SK-N-SH treated with all-trans-retinoic acid at 6 μM for 48 hours (cell line): ENCODE data around the gene UCKL1.

ENCODE experiments used
- TCF4 ChIP-seq: fragments of 250-450 bp; sonication (Bioruptor Pico); IDR thresholded peaks from 2 replicates; pipeline ENCODE4 v1.8.0; 2021; ENCODE audit warnings: mild to moderate bottlenecking, moderate library complexity, borderline replicate concordance
- ZFP3 ChIP-seq: fragments of 250-450 bp; sonication (Bioruptor Pico); IDR thresholded peaks from 2 replicates; pipeline ENCODE4 v1.5.0; 2020; ENCODE audit warnings: mild to moderate bottlenecking, moderate library complexity
- ZNF8 ChIP-seq: fragments of 450-650 bp; formaldehyde crosslinking; IDR thresholded peaks from 2 replicates; pipeline ENCODE4 v1.5.0; 2020; ENCODE audit warnings: mild to moderate bottlenecking, moderate library complexity
- TF ChIP-seq, protein P1 (sequence below): fragments of 250-450 bp; sonication (Bioruptor Pico); IDR thresholded peaks from 2 replicates; pipeline ENCODE4 v1.8.0; 2021; ENCODE audit warnings: low read depth, mild to moderate bottlenecking, moderate library complexity, borderline replicate concordance

GRCh38 chr20:64000906-64001305 is 44.7 kb upstream of the UCKL1 start:
- TF ChIP-seq ZFP3 (CRISPR knock-in tag) (no peak), ZNF8 (CRISPR knock-in tag) (no peak), TCF4 (CRISPR knock-in tag) (no peak)
- TF ChIP-seq, protein P1, sequence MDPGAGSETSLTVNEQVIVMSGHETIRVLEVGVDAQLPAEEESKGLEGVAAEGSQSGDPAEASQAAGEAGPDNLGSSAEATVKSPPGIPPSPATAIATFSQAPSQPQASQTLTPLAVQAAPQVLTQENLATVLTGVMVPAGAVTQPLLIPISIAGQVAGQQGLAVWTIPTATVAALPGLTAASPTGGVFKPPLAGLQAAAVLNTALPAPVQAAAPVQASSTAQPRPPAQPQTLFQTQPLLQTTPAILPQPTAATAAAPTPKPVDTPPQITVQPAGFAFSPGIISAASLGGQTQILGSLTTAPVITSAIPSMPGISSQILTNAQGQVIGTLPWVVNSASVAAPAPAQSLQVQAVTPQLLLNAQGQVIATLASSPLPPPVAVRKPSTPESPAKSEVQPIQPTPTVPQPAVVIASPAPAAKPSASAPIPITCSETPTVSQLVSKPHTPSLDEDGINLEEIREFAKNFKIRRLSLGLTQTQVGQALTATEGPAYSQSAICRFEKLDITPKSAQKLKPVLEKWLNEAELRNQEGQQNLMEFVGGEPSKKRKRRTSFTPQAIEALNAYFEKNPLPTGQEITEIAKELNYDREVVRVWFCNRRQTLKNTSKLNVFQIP: no peak
